ENCODE measurements around the gene SPHK1. TPM values are rescaled to one million over a fixed set of nuclear protein-coding genes. Genes with fewer than 3 reads are reported as not detected.
A peak's percentile ranks its signal among the peaks of the same experiment; 100 is the strongest.
"Not testable (repeated sequence)": the region's sequence is repeated elsewhere in the genome, so short reads cannot be mapped to it uniquely, and the experiment has no call there.

SPHK1 gene
- 1 to 10 TPM; 3.4 to 3.9 TPM for total RNA-seq

GRCh38 chr17:76384222-76384986 is at the start of gene SPHK1:
Gene SPHK1 (plus strand): TSS chr17:76384609. CDS start chr17:76385645, 1,036 bp downstream.
- POLR2A ChIA-PET, result interaction anchor here (0.6 to 6.1 kb wide), 7 partner anchors 14 to 509 kb away, joined by 3 to 63 read pairs (median 4); partner anchors contain the start of gene PRPSAP1
- DNase-seq, result peak; percentile 90
- Mint-ChIP-seq H3K4me1 (peaks cover 5% of the 10 kb centered on the region), H3K4me3 (peak within 1 kb of the TSS; percentile 89), H3K36me3 (no peaks in the 10 kb centered on the region), H3K27me3 (peaks cover 3% of the 10 kb centered on the region), H3K27ac (peak within 1 kb of the TSS; percentile 85), H3K9me3 (no peaks in the 10 kb centered on the region)
- ATAC-seq (ENCODE audit: low read depth), result peak; percentile 65

GRCh38 chr17:76335716-76336381 is 48.6 kb upstream of the SPHK1 start:
- peaks cover 7% of the 10 kb centered on the region for H3K36me3 Mint-ChIP-seq
- H3K27me3 Mint-ChIP-seq, result no peaks in the 10 kb centered on the region
- DNase-seq (no peak), ATAC-seq (ENCODE audit: low read depth) (no peak)
- no peak overlapping the region for H3K27ac Mint-ChIP-seq
- H3K4me1 Mint-ChIP-seq, result peaks cover 6% of the 10 kb centered on the region
- POLR2A ChIA-PET, result no interaction called here
- no peaks in the 10 kb centered on the region for H3K9me3 Mint-ChIP-seq
- H3K4me3 Mint-ChIP-seq, result no peak overlapping the region

- DNase-seq (no peak), ATAC-seq (ENCODE audit: low read depth) (no peak)
- no peaks in the 10 kb centered on the region for H3K27me3 Mint-ChIP-seq
- H3K9me3 Mint-ChIP-seq, result no peaks in the 10 kb centered on the region
- POLR2A ChIA-PET, result no interaction called here
- H3K36me3 Mint-ChIP-seq, result peaks cover 4% of the 10 kb centered on the region
- H3K4me3 Mint-ChIP-seq, result no peak overlapping the region
- peaks cover 6% of the 10 kb centered on the region for H3K4me1 Mint-ChIP-seq
- H3K27ac Mint-ChIP-seq, result no peak overlapping the region
Measured at GRCh38 chr17:76336756-76337412, 47.5 kb upstream of the SPHK1 start.

DNA sequence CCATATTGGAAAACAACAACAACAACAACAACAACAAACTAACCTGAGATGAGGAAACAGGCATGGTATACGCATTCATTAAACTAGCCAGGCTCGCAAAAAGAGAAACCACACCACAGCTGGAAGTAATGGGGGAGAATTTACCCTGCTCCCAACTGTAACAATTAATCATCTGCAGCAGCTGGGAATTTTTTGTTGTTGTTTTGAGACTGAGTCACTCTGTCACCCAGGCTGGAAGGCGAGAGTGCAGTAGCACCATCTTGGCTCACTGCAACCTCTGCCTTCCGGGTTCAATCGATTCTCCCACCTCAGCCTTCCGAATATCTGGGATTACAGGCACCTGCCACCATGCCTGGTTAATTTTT is 47.0 kb upstream of the SPHK1 start:
- H3K9me3 Mint-ChIP-seq, result no peaks in the 10 kb centered on the region
- H3K4me1 Mint-ChIP-seq, result peaks cover 6% of the 10 kb centered on the region
- DNase-seq, result no peak
- H3K4me3 Mint-ChIP-seq, result no peak overlapping the region
- H3K27me3 Mint-ChIP-seq, result no peaks in the 10 kb centered on the region
- peaks cover 7% of the 10 kb centered on the region for H3K36me3 Mint-ChIP-seq
- POLR2A ChIA-PET, result no interaction called here
- no peak for ATAC-seq (ENCODE audit: low read depth)
- H3K27ac Mint-ChIP-seq, result no peak overlapping the region

DNA sequence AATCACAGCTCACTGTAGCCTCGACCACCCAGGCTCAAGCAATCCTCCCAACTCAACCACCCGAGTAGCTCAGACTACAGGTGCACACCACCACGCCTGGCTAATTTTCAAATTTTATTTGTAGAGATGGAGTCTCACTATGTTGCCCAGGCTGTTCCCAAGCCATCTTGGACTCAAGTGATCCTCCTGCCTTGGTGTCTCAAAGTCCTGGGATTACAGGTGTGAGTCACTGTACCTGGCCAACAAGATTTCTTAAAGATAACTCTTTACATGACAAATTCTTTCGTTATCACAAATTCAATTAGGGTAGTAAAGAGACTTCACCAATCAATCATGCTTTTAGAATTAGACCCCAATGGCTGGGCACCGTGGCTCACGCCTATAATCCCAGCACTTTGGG is 43.1 kb upstream of the SPHK1 start:
- no peaks in the 10 kb centered on the region for H3K27me3 Mint-ChIP-seq
- H3K36me3 Mint-ChIP-seq, result peaks cover 10% of the 10 kb centered on the region
- H3K27ac Mint-ChIP-seq, result no peak overlapping the region
- POLR2A ChIA-PET, result interaction anchor here (0.7 kb wide), 1 partner anchor 196 kb away, joined by 7 read pairs; the partner anchor contains the start of gene CYGB
- H3K4me1 Mint-ChIP-seq, result peaks cover 5% of the 10 kb centered on the region
- no peaks in the 10 kb centered on the region for H3K9me3 Mint-ChIP-seq
- H3K4me3 Mint-ChIP-seq, result no peak overlapping the region
- ATAC-seq (ENCODE audit: low read depth) (no peak), DNase-seq (no peak)

DNA sequence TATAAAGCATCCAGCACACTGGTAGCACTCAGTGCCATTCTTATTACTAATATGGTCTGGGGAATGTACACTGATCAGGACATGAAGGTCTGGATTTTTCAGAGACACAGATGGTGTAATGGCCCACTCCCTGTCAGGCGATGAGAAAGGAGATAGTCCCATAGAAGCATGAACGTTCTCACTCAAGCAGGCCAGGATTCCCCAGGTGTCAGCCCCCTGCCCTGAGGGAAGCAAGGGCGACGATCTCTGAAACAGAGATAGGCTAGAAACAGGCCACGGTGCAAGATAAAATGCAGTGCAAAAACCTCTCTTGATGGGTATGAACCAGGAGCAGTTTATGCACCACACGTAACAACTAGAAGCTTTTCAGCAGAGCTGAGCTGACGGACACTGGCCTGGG is 41.3 kb upstream of the SPHK1 start:
- H3K27me3 Mint-ChIP-seq, result no peaks in the 10 kb centered on the region
- no peak overlapping the region for H3K27ac Mint-ChIP-seq
- no peak overlapping the region for H3K4me3 Mint-ChIP-seq
- no peak for ATAC-seq (ENCODE audit: low read depth)
- POLR2A ChIA-PET, result no interaction called here
- H3K9me3 Mint-ChIP-seq, result no peaks in the 10 kb centered on the region
- peaks cover 20% of the 10 kb centered on the region for H3K36me3 Mint-ChIP-seq
- no peaks in the 10 kb centered on the region for H3K4me1 Mint-ChIP-seq
- no peak for DNase-seq

DNA sequence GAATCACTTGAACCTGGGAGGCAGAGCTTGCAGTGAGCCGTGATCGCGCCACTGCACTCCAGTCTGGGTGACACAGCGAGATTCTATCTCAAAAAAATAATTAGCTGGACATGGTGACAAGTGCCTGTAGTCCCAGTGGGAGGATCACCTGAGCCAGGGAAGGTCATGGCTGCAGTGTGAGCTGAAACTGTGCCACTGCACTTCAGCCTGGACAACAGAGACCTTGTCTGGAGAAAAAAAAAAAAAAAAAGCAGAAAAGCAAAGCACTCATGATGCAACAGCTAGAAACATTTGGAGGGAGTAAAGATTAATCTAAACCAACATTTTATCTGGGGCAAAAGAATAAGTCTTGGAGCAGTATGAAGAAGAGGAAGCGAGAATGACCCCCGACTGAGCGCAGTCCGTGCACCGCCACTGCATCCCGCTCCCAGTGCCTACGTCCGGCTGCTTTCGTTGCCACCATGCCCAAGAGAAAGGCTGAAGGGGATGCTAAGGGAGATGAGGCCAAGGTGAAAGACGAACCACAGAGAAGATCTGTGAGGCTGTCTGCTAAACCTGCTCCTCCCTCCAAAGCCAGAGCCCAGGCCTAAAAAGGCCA is 38.9 kb upstream of the SPHK1 start:
- POLR2A ChIA-PET, result interaction anchor here (0.7 kb wide), 1 partner anchor 12 kb away, joined by 6 read pairs; no protein-coding TSS in a partner anchor
- ATAC-seq (ENCODE audit: low read depth), result no peak
- Mint-ChIP-seq H3K9me3 (no peaks in the 10 kb centered on the region), H3K27ac (no peak overlapping the region), H3K4me1 (peaks cover under 1% of the 10 kb centered on the region), H3K36me3 (peaks cover 18% of the 10 kb centered on the region), H3K27me3 (no peaks in the 10 kb centered on the region), H3K4me3 (no peak overlapping the region)
- no peak for DNase-seq

- H3K27me3 Mint-ChIP-seq; ATAC-seq (ENCODE audit: low read depth); H3K4me3 Mint-ChIP-seq; H3K9me3 Mint-ChIP-seq; DNase-seq; POLR2A ChIA-PET; H3K4me1 Mint-ChIP-seq; H3K27ac Mint-ChIP-seq: not testable (repeated sequence)
- peaks cover 19% of the 10 kb centered on the region for H3K36me3 Mint-ChIP-seq
Measured at GRCh38 chr17:76346936-76347335, 37.5 kb upstream of the SPHK1 start.

DNA sequence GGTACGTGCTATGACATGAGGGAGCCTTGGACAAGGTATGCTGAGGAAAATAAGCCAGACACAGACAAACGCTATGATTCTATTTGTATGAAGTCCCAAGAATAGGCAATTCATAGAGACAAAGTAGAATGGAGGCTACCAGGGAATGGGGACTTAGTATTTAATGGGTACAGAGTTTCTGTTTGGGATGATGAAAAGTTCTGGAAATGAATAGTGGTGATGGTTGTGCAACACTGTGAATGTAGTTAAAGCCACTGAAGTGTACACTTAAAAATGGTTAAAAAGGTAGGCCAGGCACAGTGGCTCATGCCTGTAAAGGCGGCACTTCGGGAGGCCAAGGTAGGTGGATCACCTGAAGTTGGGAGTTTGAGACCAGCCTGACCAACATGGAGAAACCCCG is 33.9 kb upstream of the SPHK1 start:
- no peak for ATAC-seq (ENCODE audit: low read depth)
- Mint-ChIP-seq H3K4me1 (peaks cover 14% of the 10 kb centered on the region), H3K36me3 (peaks cover 18% of the 10 kb centered on the region), H3K27me3 (no peaks in the 10 kb centered on the region), H3K4me3 (no peak overlapping the region), H3K27ac (no peak overlapping the region), H3K9me3 (no peaks in the 10 kb centered on the region)
- no peak for DNase-seq
- POLR2A ChIA-PET, result no interaction called here

DNA sequence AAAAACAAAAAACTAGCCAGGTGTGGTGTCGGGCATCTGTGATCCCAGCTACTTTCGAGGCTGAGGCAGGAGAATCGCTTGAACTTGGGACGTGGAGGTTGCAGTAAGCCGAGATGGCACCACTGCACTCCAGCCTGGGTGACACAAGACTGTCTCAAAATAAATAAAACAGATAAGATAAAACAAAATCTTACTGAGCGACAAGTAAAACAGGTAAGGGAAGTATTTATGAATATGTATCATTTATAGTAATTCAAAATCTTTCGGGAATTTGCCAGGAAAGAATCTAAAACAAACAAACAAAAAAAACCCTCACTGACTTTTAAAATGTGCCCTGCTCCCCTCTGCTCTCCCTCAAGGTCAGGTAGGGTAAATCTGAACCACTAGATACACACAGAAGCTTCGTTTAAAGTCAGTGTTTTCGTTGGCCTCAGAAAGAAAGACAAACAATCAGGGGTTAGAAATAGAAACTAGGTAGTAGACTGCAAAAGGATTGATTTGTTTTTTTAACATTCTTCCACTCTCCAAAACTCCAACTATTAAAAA is 32.8 kb upstream of the SPHK1 start:
- DNase-seq (no peak), ATAC-seq (ENCODE audit: low read depth) (no peak)
- Mint-ChIP-seq H3K36me3 (peaks cover 12% of the 10 kb centered on the region), H3K9me3 (no peaks in the 10 kb centered on the region), H3K27ac (peak overlapping the region; percentile 7), H3K27me3 (peaks cover under 1% of the 10 kb centered on the region), H3K4me1 (peaks cover 14% of the 10 kb centered on the region), H3K4me3 (peak overlapping the region; percentile 96)
- POLR2A ChIA-PET, result interaction anchor here (1.7 kb wide), 1 partner anchor 11 kb away, joined by 6 read pairs; no protein-coding TSS in a partner anchor

DNA sequence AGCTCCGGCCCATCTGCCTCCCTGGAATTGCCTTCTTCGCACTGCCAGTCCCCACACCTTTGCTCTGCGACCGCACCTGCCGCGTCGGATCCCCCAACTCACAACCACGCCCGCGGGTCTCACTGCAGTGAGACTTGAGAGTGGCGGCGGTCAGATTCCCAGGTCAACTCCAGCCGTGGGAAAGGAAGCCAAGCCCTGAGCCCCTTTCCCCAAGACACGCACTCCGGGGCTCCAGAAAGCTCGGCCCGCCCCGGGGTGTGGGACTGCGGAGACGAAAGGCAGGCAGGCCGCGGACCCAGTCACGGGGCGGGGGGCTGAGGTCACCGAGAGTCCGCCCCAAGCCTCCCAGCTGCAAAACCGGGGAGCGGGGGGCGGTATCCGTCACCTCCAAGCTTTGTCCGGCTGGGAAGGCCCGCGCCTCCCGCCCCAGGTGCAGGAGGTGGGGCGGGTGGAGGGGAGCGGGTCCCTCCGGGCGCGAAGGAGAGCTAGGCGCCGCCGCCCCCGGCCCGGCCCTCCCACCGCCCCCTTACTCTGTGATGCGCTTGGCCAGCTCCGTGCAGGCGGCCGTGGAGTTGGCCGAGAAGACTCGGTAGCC is 31.3 kb upstream of the SPHK1 start:
- peak overlapping the region; percentile 96 for H3K4me3 Mint-ChIP-seq
- peaks cover 17% of the 10 kb centered on the region for H3K4me1 Mint-ChIP-seq
- ATAC-seq (ENCODE audit: low read depth) (peak; percentile 4), DNase-seq (no peak)
- POLR2A ChIA-PET, result interaction anchor here (0.5 to 3.7 kb wide), 14 partner anchors 9 to 573 kb away, joined by 3 to 63 read pairs (median 4); partner anchors contain the start of genes EXOC7, FBF1 and SPHK1
- H3K27ac Mint-ChIP-seq, result peak overlapping the region; percentile 99
- H3K9me3 Mint-ChIP-seq, result no peaks in the 10 kb centered on the region
- peaks cover 5% of the 10 kb centered on the region for H3K27me3 Mint-ChIP-seq
- peaks cover 5% of the 10 kb centered on the region for H3K36me3 Mint-ChIP-seq

DNA sequence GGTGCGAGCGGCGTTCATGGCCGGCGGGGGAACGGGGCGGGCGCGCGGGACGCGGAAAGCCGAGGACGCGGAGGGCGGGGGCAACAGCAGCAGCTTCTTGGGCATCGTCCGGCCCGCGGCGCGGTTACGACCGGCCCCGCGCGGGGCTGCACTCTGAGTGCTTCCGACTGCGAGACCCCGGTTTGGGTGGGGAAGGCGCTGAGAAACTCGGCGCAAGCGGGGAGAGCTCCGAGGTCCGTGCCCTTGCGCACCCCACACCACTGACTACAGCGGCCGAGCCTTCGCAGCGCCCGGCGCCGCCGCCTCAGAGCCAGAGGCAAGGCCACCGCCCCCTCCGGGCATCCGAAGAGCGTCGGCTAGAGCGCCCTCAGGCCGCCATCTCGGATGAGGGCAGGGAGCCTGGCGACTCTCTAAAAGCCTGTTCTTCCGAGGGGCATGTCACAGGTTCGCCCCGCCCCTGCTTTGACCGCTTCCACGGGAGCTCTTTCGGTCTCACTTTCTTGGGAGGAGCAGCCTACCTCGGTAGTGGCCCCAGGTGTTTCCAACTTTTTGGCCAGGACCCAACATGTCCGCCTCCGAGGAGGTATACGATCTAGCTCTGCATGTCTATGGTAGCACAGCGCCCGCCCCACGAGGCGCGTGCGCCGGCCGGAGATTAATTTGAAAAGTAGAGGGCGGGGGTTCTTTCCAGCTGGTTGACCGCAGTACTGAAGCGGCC is 30.7 kb upstream of the SPHK1 start, which contains the start of gene PRPSAP1:
TSS of gene PRPSAP1 (minus strand) at position 318 of the 718 bp plus-strand sequence. CDS start at position 105, 213 bp downstream.
- Mint-ChIP-seq H3K9me3 (no peaks in the 10 kb centered on the region), H3K4me3 (peak within 1 kb of the TSS; percentile 96), H3K27me3 (peaks cover 5% of the 10 kb centered on the region), H3K27ac (peak within 1 kb of the TSS; percentile 99), H3K4me1 (peaks cover 17% of the 10 kb centered on the region), H3K36me3 (peaks cover 5% of the 10 kb centered on the region)
- DNase-seq (peak; percentile 89), ATAC-seq (ENCODE audit: low read depth) (peak; percentile 94)
- POLR2A ChIA-PET, result interaction anchor here (0.5 to 3.7 kb wide), 13 partner anchors 12 to 574 kb away, joined by 3 to 63 read pairs (median 4); partner anchors contain the start of genes EXOC7, FBF1 and SPHK1
